GM23338 (cell line): ENCODE results near the gene MPST.

Source experiments
- CTCF ChIP-seq, 2 experiments: fragments of 200-600 bp in 1 of 2; sonication (generic) in 1 of 2; conservative IDR thresholded peaks; 2 replicates each; pipeline versions ENCODE4 v1.5.1 to v1.6.1; 2016 to 2017; ENCODE audit warnings: antibody characterized with exemption in 2 of 2, low read depth in 2 of 2, mild to moderate bottlenecking in 2 of 2, moderate library complexity in 1 of 2
- ETS1 ChIP-seq: IDR thresholded peaks from 2 replicates; pipeline ENCODE4 v1.6.1; 2016; ENCODE audit warnings: antibody characterized with exemption
- EZH2phosphoT487 ChIP-seq: fragments of 200-600 bp; sonication (generic); IDR thresholded peaks from one replicate; pipeline ENCODE4 v1.8.1; 2018; ENCODE audit warnings: antibody characterized with exemption; ENCODE audit not compliant: unreplicated experiment
- JUNB ChIP-seq: IDR thresholded peaks from one replicate; pipeline ENCODE4 v1.6.1; 2016; ENCODE audit warnings: antibody characterized with exemption; ENCODE audit not compliant: unreplicated experiment
- POLR2AphosphoS5 ChIP-seq: IDR thresholded peaks from 2 replicates; pipeline ENCODE4 v1.6.1; 2016; ENCODE audit warnings: antibody characterized with exemption, low read depth
- STAT1 ChIP-seq: IDR thresholded peaks from one replicate; pipeline ENCODE4 v1.6.1; 2016; ENCODE audit warnings: antibody characterized with exemption; ENCODE audit not compliant: unreplicated experiment

- TF ChIP-seq CTCF (conservative IDR thresholded peaks at IDR 0.05; ENCODE audit: low read depth in 2 of 2) = no peak
- no peak for TF ChIP-seq POLR2AphosphoS5
- no peak for TF ChIP-seq ETS1
- no peak for TF ChIP-seq EZH2phosphoT487
- no peak for TF ChIP-seq JUNB
- no peak for TF ChIP-seq STAT1
These were observed 33.9 kb downstream of the MPST start for GRCh38 chr22:37053310-37054055.
